HG02798 (cell line): ENCODE data around the gene COL16A1.
A peak's percentile ranks its signal among the peaks of the same experiment; 100 is the strongest.

ENCODE experiments used
- ATAC-seq: cut with Tn5 transposase; IDR thresholded peaks from one replicate; pipeline ENCODE4 v1.9.1; 2021; ENCODE audit warnings: mild to moderate bottlenecking; ENCODE audit not compliant: unreplicated experiment, poor library complexity

The COL16A1 gene

DNA sequence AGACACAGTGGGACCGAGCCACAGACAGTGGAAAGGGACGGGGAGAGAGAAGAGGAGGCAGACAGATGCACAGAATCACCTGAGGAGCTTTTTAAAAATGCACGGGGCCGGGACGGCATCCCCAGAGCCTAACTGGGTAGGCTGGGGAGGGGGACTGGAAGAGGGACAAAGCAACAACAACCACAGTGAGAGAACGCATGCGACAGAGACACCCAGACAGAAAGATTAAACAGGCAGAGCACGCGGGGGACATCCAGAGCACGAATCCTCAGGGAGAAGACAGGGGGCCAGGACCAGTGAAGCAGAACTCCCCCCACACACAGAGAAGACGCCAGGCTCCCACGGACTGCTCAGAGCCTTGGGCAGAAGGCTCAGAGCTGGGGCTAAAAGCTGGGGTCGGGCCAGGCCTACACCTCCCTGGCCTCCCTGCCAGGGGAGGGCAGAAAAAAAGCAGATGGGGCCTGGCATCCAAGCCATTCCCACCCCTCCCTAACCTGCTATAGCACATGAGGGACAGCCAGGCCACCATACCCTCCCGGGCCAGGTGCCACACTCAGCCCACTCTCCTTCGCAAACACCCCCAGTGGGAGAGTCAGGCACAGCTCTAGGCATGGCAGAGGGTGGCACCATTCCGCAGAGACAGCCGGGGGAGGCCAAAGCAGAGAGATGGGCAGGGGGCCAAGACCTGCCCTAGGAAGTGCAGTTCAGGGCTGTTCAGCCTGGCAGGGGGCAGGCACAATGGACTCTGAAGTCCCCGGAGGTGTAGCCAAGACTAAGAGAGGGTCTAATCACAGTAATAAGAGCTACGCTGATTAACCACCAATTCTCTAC, 29.8 kb upstream of the COL16A1 start:
- ATAC-seq, result no peak

DNA sequence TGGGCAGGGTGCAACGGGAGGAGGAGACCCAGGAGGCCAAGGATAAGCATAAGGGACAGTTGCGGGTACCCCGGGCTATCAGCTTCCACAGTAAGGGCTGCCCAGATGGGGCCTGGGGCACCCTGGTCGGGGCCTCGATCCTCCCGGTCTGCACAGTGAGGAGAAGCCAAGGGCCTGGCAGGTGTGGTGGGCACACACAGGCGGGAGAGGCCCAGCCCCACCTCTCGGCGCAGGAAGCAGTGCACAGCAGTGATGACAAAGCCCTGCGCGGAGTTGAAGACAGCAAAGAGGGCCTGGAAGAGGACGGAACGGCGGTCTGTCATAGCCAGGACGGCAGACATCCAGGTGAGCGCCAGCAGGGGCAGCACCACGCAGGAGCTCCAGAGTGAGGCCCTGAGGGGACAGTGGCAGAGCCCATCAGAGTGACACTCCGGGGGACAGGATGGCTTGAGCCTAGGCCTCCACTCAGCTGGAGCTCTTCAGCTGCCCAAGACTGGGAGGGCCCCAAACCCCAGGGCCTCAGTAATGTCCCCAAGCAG, 29.0 kb upstream of the COL16A1 start:
- ATAC-seq, result no peak

DNA sequence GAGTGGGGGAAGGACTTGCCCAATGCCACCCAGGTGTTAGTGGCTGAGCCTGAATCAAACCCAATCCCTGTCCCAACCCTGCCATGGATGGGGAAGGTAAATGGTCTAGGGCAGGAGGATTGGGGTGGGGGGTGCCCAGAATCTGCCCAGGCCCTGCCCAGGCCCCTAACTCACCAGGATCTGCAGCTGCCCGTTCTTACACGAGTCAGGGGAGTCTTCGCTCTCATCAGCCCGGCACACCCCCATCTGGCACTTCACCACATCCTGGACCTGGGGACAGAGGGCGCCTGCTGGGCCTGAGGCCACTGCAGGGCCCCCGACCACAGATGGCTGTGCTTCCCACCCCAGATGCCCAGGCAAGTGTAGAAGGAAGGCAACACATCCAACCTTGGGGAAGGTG, 28.5 kb upstream of the COL16A1 start:
- no peak for ATAC-seq

- no peak for ATAC-seq
Measured at GRCh38 chr1:31731049-31731565, 27.3 kb upstream of the COL16A1 start.

GRCh38 chr1:31730336-31731048, 26.7 kb upstream of the COL16A1 start:
- ATAC-seq, result no peak

- ATAC-seq, result no peak
Measured at GRCh38 chr1:31727849-31728248, 24.0 kb upstream of the COL16A1 start.

DNA sequence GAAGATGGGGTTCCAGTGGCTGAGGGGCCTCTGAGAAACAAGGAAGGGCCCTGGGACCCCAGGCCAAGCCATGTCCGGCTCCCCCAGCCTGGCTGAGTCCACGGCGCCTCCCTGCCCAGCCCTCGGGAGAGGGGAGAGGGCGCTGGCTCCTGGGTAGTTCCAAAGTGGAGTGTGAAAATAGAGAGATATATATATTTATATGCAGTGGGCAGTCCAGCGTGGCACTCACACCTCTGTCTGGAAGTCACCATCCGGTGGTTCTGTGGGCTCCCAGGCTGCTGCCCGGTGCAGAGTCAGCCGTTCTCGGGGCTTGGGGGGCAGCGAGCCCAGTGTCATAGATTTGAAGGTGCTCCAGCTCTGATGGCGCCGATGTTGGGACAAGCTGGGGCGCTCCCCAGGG, 23.4 kb upstream of the COL16A1 start:
- no peak for ATAC-seq

DNA sequence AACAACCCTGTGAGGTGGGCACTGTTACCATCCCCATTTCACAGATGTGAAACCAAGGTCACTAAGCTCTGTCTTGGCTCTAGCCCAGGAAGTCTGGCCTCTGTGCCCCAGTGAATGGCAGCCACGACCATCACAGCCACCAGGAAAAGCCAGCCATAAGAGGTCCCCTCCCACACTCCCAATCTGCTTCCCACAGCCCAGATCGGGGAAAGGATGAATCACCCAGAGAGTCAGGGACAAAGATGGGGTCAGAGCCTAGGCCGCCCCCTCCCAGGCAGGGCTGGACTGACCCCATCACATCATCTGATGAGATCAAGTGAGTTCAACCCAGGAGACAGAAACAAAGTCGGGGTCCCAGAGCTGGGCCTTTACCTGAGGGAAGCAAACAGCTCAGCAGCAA, 22.9 kb upstream of the COL16A1 start:
- no peak for ATAC-seq

GRCh38 chr1:31725777-31726535, 22.1 kb upstream of the COL16A1 start:
- no peak for ATAC-seq

DNA sequence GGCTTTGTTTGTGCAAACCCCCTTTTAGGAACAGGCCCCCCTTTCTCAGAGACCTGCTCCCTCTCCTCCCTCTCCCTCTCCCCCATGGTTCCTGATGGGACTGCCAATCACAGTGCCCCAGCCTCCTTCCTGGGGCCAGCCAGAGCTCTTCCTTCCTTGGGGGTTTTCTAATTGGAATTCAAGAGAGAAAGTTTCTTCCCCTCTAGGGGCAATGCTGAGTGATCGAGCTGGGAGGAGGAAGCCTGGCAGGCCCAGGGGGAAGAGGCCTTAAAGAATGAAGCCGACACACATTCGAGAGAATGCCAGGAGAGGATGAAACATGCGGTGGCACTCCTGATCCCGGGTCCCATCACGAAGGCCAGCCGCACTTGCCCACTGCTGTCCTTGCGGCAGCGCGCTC, 21.3 kb upstream of the COL16A1 start:
- no peak for ATAC-seq

DNA sequence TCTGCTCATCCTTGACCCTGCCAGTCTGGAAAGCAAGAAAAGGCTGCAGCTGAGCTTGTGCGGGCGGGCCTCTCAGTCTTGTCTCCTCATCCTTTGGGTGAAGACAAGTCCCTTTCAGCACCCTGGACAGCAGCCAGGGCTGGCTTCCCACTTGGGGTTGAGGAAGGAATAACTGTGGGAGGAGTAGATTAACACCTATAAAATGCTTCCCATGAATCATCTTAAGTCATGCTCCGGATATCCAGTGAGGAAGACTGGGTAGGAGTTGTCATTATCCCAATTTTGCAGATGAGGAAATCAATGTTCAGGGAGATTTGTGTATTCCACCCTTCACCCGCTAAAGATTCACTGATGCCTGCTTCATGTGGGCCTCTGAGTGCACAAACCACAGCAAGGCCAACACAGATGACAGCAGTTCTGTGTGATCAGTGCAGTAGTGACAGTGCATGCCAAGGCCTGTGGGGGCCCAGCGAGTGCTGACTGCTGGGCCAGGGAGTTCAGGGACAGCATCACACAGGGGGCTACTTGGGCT, 20.1 kb upstream of the COL16A1 start:
- ATAC-seq, result no peak

DNA sequence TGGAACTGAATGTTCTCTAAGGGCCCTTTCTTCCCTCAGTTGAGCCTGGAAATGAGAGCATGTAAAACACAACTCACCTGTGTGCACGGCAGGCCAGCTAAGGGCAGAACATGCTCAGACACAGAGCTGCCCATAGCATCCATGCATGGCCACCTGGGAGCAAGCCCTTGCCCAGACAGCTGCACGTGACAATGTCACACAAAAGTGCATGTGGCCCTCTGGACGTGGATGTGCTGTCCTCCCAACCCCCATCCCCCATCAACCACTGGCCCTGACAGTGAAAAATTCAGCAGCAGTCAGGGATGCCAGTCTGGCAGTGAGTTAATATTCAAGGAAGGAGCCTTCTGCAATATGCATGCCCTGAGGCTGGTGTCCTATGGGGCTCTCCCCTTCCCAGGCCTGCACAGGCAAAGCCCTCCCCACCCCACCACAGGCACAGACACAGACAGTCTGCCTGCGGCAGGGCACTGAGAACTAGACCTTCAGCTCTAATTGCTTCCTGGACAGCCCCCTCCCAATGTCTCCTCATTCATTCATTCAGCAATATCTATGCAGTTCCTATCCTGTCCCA, 14.6 kb upstream of the COL16A1 start:
- ATAC-seq, result no peak

DNA sequence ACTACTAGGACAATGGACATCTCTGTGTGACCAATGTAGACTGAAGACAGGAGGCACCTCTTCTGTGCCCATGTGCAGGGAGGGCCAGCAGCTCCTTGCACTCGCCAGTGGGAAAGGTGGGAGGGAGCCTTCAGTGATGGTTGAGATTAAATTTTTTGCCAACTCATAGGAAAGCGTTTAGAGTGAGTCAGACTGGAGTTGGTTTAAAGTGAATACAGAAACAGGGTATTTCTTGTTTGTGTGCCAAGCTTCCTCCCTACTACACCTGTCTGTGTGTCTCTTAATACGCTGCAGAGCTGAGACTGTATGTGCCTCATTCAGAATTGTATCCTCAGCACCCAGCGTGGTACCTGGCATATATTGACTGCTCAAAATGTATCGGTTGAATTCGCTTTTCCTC, 13.5 kb upstream of the COL16A1 start:
- ATAC-seq, result no peak

GRCh38 chr1:31715873-31716220, 12.0 kb upstream of the COL16A1 start:
- ATAC-seq, result no peak

DNA sequence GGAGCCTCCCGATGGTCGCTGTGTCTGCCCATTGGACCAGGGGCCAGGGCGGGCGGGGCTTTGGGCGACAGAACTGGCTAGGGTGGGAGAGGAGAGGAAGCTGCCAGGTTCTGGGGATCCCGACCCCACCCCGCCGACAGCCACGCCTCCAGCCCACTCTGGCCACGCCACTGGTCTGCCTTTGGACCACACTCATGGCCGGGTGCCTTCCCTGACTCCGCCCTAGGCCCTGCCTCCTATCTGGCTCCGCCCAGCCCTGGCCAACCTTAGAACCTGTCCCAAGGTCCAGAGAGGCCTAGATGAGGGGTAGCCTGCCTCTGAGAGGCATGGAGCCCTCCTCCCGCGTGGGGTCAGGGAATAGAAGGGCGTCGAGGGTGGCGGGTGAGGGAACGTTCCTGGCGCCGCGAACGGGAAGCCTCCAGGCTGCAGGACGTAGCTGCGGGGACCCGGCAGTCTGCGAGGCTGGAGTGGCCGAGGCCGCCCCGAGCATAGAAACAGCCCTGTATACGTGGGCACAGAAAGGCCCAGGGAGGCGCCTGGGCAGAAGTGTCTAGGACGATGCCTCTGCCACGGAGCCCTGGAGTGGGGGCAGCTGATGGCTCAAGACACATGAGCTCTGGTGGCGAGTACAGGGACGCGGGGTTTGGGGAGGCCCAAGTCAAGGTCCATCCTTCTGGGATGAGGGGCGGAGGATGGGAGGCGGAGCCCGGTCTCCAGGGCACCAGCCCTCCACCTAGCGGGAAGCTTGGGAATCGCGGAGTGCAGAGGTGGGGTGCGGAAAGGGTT, 11.5 kb upstream of the COL16A1 start:
- ATAC-seq, result peak; percentile 52

GRCh38 chr1:31714442-31715086, 10.7 kb upstream of the COL16A1 start:
- no peak for ATAC-seq

GRCh38 chr1:31712630-31713029, 8.8 kb upstream of the COL16A1 start:
- ATAC-seq, result no peak

DNA sequence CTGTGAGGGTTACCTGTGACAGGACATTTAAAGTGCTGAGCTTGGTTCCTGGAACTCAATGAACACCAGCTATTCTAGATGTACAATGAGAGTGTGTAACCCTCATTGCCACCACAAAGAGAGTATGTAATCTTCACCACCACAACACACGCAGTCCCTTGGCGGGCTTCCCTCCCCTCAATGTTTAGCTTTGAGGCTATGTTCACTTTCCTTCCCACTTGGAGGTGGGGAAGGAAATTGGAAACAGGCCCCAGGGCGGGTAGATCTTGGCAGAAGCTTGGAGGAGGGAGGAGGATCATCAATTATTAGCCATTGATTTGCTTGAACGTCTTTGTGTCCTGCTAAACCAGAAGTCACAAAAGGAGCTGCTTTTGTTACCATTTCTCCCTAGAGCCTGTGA, 8.3 kb upstream of the COL16A1 start:
- ATAC-seq, result no peak

GRCh38 chr1:31708324-31708723, 4.5 kb upstream of the COL16A1 start:
- no peak for ATAC-seq
